Lung (tissue), 12 donors: ENCODE results near the gene ABR. TPM values are rescaled to one million over a fixed set of nuclear protein-coding genes. Genes with fewer than 3 reads are reported as not detected.
"Not testable (repeated sequence)": the region's sequence is repeated elsewhere in the genome, so short reads cannot be mapped to it uniquely, and the experiment has no call there.

Experiments used
- ATAC-seq: fragments of 200-7000 bp; cut with Tn5 transposase; one replicate; pipeline ENCODE4 v1.9.1; 2020; ENCODE audit warnings: moderate number of reproducible peaks; ENCODE audit not compliant: insufficient read depth, low FRiP score
- DNase-seq, 3 donors: peaks; one replicate each; pipeline ENCODE4 v3.0.0-alpha.2; 2013 to 2017
- H3K27ac ChIP-seq, 2 donors: one replicate each; pipeline ENCODE4 v1.5.1; 2013; ENCODE audit warnings: mild to moderate bottlenecking in 2 of 2, moderate library complexity in 2 of 2, control low read depth in 1 of 2, inconsistent platforms in 1 of 2, low read depth in 1 of 2, low read length in 1 of 2
- H3K27me3 ChIP-seq, 3 donors: one replicate each; pipeline ENCODE4 v1.5.1; 2013; ENCODE audit warnings: low read length in 2 of 3; ENCODE audit not compliant: control insufficient read depth in 3 of 3, insufficient read depth in 3 of 3
- H3K36me3 ChIP-seq, 4 donors: one replicate each; pipeline ENCODE4 v1.5.1; 2013; ENCODE audit warnings: low read length in 4 of 4, mild to moderate bottlenecking in 1 of 4, moderate library complexity in 1 of 4; ENCODE audit not compliant: control insufficient read depth in 4 of 4, insufficient read depth in 4 of 4
- H3K4me1 ChIP-seq, 5 donors: one replicate each; pipeline ENCODE4 v1.5.1; 2013; ENCODE audit warnings: low read length in 5 of 5, mild to moderate bottlenecking in 2 of 5, moderate library complexity in 1 of 5; ENCODE audit not compliant: control insufficient read depth in 5 of 5, insufficient read depth in 5 of 5
- H3K4me3 ChIP-seq: one replicate; pipeline ENCODE4 v1.5.1; 2013; ENCODE audit warnings: mild to moderate bottlenecking, control low read depth, moderate library complexity
- H3K9ac ChIP-seq, 2 donors: one replicate each; pipeline ENCODE4 v1.5.1; 2013; ENCODE audit warnings: low read length in 2 of 2, control low read depth in 1 of 2; ENCODE audit not compliant: insufficient read depth in 1 of 2
- H3K9me3 ChIP-seq, 4 donors: one replicate each; pipeline ENCODE4 v1.5.1; 2013; ENCODE audit warnings: low read length in 3 of 4, mild to moderate bottlenecking in 1 of 4, moderate library complexity in 1 of 4; ENCODE audit not compliant: control insufficient read depth in 4 of 4, insufficient read depth in 3 of 4
- CTCF ChIP-seq: IDR thresholded peaks from 2 replicates; pipeline ENCODE4 v1.5.1; 2012; ENCODE audit warnings: mild to moderate bottlenecking; ENCODE audit errors: control extremely low read depth, extremely low read depth
- WGBS, 2 donors: extraction: QIAGEN DNeasy Blood & Tissue Kit; methylation state at CpG; one replicate each; pipeline ENCODE4 v1.1.7; 2013; 5-methylcytosine and 5-hydroxymethylcytosine counted together
- polyA plus RNA-seq, 2 donors: library from polyadenylated mRNA; stranded (reverse); fragments of 200-250 nt; gene quantifications; one replicate each; pipeline ENCODE4 v1.2.1, GENCODE V29; 2013
- total RNA-seq, 2 donors: library from RNA; depleted of rRNA in 1 of 2; stranded (reverse); fragments of >200 nt in 1 of 2; gene quantifications; one replicate each; pipeline ENCODE4 v1.2.1, GENCODE V29; 2014 to 2021
- donor health status: control.
- donor health status: control.
- donor health status: Bipolar disorder and iron deficiency.
- donor health status: healthy.
- donor health status: DM: yes; HTN: yes; CAD: no.

Gene ABR
- total and polyA plus RNA-seq, 4 donors, result 54.8 to 187 (median 70.2) TPM

GRCh38 chr17:975371-975915 lies 204.3 kb downstream of the ABR start:
- DNase-seq (peak in 1 of 3 donors; percentile 19), ATAC-seq (no peak)
- H3K9me3 ChIP-seq, result no peaks in the 10 kb centered on the region
- TF ChIP-seq CTCF, result no peak
- 42 to 63% methylated on average over 5 of the region's 5 CpGs for WGBS, 2 donors
- no peak overlapping the region for H3K4me3 ChIP-seq
- H3K36me3 ChIP-seq, result no peaks in the 10 kb centered on the region
- no peak overlapping the region for H3K9ac ChIP-seq
- H3K4me1 ChIP-seq, result peaks cover 2 to 26% (median 9%) of the 10 kb centered on the region in 5 donors
- peak overlapping the region in 1 of 2 donors; percentile 15 for H3K27ac ChIP-seq
- no peaks in the 10 kb centered on the region for H3K27me3 ChIP-seq

- not testable (repeated sequence) for H3K27ac ChIP-seq, DNase-seq, H3K9me3 ChIP-seq, ATAC-seq, H3K27me3 ChIP-seq, H3K4me3 ChIP-seq, H3K36me3 ChIP-seq, H3K9ac ChIP-seq
- WGBS, 2 donors, result 89 to 94% methylated on average over 2 of the region's 2 CpGs
- peaks cover 3 to 27% (median 7%) of the 10 kb centered on the region in 5 donors for H3K4me1 ChIP-seq
These were observed 205.0 kb downstream of the ABR start for GRCh38 chr17:974778-975177.

- no peaks in the 10 kb centered on the region for H3K36me3 ChIP-seq
- TF ChIP-seq CTCF, result no peak
- DNase-seq (no peak), ATAC-seq (no peak)
- H3K4me1 ChIP-seq, result peaks cover 3 to 30% (median 4%) of the 10 kb centered on the region in 5 donors
- 78 to 83% methylated on average over 12 of the region's 12 CpGs for WGBS, 2 donors
- H3K27ac ChIP-seq, result no peak overlapping the region
- H3K27me3 ChIP-seq, result no peaks in the 10 kb centered on the region
- H3K9me3 ChIP-seq, result no peaks in the 10 kb centered on the region
- H3K9ac ChIP-seq, result no peak overlapping the region
- H3K4me3 ChIP-seq, result no peak overlapping the region
These were observed 206.7 kb downstream of the ABR start for GRCh38 chr17:973053-973452.

- H3K36me3 ChIP-seq, H3K9me3 ChIP-seq, DNase-seq, ATAC-seq, H3K27me3 ChIP-seq, H3K27ac ChIP-seq, H3K9ac ChIP-seq, H3K4me3 ChIP-seq: not testable (repeated sequence)
- 94 to 95% methylated on average over 14 of the region's 14 CpGs for WGBS, 2 donors
- H3K4me1 ChIP-seq, result peaks cover 0 to 20% (median 7%) of the 10 kb centered on the region in 5 donors
These were observed 207.9 kb downstream of the ABR start for GRCh38 chr17:971861-972260.
